HepG2 (cell line): ENCODE measurements around the gene FDXR. TPM values are rescaled to one million over a fixed set of nuclear protein-coding genes. Genes with fewer than 3 reads are reported as not detected.

Experiments used
- ATAC-seq: fragments of 200-7000 bp; cut with Tn5 transposase; 3 replicates; pipeline ENCODE4 v1.9.1; 2020; ENCODE audit warnings: mild to moderate bottlenecking, moderate library complexity
- BruUV-seq: library from RNA; stranded (reverse); fragments of 400-500 nt; replicated peaks from 2 replicates; lab custom pipeline; 2021; lab: Mats Ljungman, UMichigan
- CTCF ChIA-PET: fragments of 300-600 bp; formaldehyde crosslinking; extraction: SDS; loops from one replicate; lab custom pipeline; 2021; ENCODE audit warnings: low total read pairs, inconsistent platforms, low intra/inter-chr PET ratio; lab: Yijun Ruan, JAX
- POLR2A ChIA-PET: fragments of 350-600 bp; sonication (Branson Sonifier 250); formaldehyde crosslinking; loops from one replicate; lab custom pipeline; 2020; ENCODE audit warnings: antibody characterized with exemption, inconsistent platforms; lab: Yijun Ruan, JAX
- DNase-seq: peaks from one replicate; pipeline ENCODE4 v3.0.0-alpha.2; 2015; ENCODE audit warnings: low spot score
- FAIRE-seq: peaks from 3 replicates; lab custom pipeline; 2011; peaks lifted over from hg19 to GRCh38; lab: Jason Lieb, UNC
- H2AFZ ChIP-seq: one replicate; pipeline ENCODE4 v1.6.1; 2011; ENCODE audit warnings: low read length, inconsistent platforms
- H3K27ac ChIP-seq: fragments of 300-600 bp; 3 replicates; pipeline ENCODE4 v1.8.0; 2011; ENCODE audit warnings: mixed run types, mild to moderate bottlenecking, mixed read lengths, low read length, inconsistent platforms; ENCODE audit not compliant: insufficient read depth; ENCODE audit errors: extremely low read length
- H3K27me3 ChIP-seq, 2 experiments: fragments of 200-600 bp in 1 of 2; 2 replicates in 1 of 2; 3 replicates in 1 of 2; pipeline versions ENCODE4 v1.6.0 to v1.8.0; 2011; ENCODE audit warnings: low read length in 2 of 2, mild to moderate bottlenecking in 2 of 2, moderate library complexity in 2 of 2, inconsistent platforms in 1 of 2; ENCODE audit not compliant: insufficient read depth in 2 of 2, control insufficient read depth in 1 of 2
- H3K36me3 ChIP-seq, 2 experiments: fragments of 200-600 bp in 1 of 2; replicated peaks in 1 of 2; 2 replicates in 1 of 2; 3 replicates in 1 of 2; pipeline versions ENCODE4 v1.5.1 to v1.8.0; 2011; ENCODE audit warnings: low read length in 2 of 2, inconsistent platforms in 1 of 2; ENCODE audit not compliant: insufficient read depth in 2 of 2, control insufficient read depth in 1 of 2
- H3K4me1 ChIP-seq: 2 replicates; pipeline ENCODE4 v1.5.1; 2012; ENCODE audit warnings: low read length, inconsistent platforms; ENCODE audit not compliant: insufficient read depth
- H3K4me2 ChIP-seq: 2 replicates; pipeline ENCODE4 v1.6.0; 2011; ENCODE audit warnings: low read depth, low read length, inconsistent platforms
- H3K4me3 ChIP-seq, 3 experiments: fragments of 200-600 bp in 1 of 3; sonication (generic), shearing (Covaris generic) in 1 of 3; replicated peaks in 1 of 3; 2 replicates each; pipeline ENCODE4 v1.5.1; 2011 to 2016; ENCODE audit warnings: low read length in 3 of 3, inconsistent platforms in 2 of 3, low read depth in 2 of 3, mild to moderate bottlenecking in 2 of 3, control low read depth in 1 of 3, mixed read lengths in 1 of 3; ENCODE audit not compliant: insufficient read depth in 1 of 3
- H3K79me2 ChIP-seq: one replicate; pipeline ENCODE4 v1.6.1; 2011; ENCODE audit warnings: low read length, inconsistent platforms; ENCODE audit not compliant: insufficient read depth
- H3K9ac ChIP-seq: 2 replicates; pipeline ENCODE4 v1.6.0; 2011; ENCODE audit warnings: mild to moderate bottlenecking, low read depth, low read length, inconsistent platforms; ENCODE audit not compliant: insufficient read depth
- H3K9me3 ChIP-seq: 2 replicates; pipeline ENCODE4 v1.5.1; 2012; ENCODE audit warnings: mild to moderate bottlenecking, low read length
- H4K20me1 ChIP-seq: 2 replicates; pipeline ENCODE4 v1.6.0; 2011; ENCODE audit warnings: inconsistent platforms, mild to moderate bottlenecking, low read length, moderate library complexity; ENCODE audit not compliant: insufficient read depth
- CREB1 ChIP-seq, 2 experiments: fragments of 450-650 bp in 1 of 2; IDR thresholded peaks; 2 replicates each; pipeline ENCODE4 v1.6.1; 2016 to 2017; ENCODE audit warnings: control low read depth in 1 of 2, mild to moderate bottlenecking in 1 of 2, missing compliant biosample characterization in 1 of 2, missing genetic modification characterization in 1 of 2
- ESRRA ChIP-seq: sonication (generic); formaldehyde crosslinking; IDR thresholded peaks from 2 replicates; pipeline ENCODE4 v1.5.1; 2020; ENCODE audit warnings: mild to moderate bottlenecking, low read depth, missing genetic modification reagents
- HINFP ChIP-seq: sonication (generic); formaldehyde crosslinking; IDR thresholded peaks from 2 replicates; pipeline ENCODE4 v1.4.0; 2020; ENCODE audit warnings: low read depth, mild to moderate bottlenecking, missing genetic modification reagents
- JUN ChIP-seq: sonication (generic); formaldehyde crosslinking; IDR thresholded peaks from 2 replicates; pipeline ENCODE4 v1.4.0; 2020; ENCODE audit warnings: mild to moderate bottlenecking, missing genetic modification reagents
- MTA1 ChIP-seq: sonication (generic); formaldehyde crosslinking; IDR thresholded peaks from 2 replicates; pipeline ENCODE4 v1.4.0; 2020; ENCODE audit warnings: missing genetic modification reagents, mild to moderate bottlenecking, borderline replicate concordance
- PITX1 ChIP-seq: sonication (generic); formaldehyde crosslinking; IDR thresholded peaks from 2 replicates; pipeline ENCODE4 v1.5.1; 2020; ENCODE audit warnings: mild to moderate bottlenecking, missing genetic modification reagents
- RAD21 ChIP-seq: fragments of 450-650 bp; formaldehyde crosslinking; IDR thresholded peaks from 2 replicates; pipeline ENCODE4 v1.5.0; 2020; ENCODE audit warnings: mild to moderate bottlenecking
- SOX13 ChIP-seq, 3 experiments: fragments of 450-650 bp in 1 of 3; sonication (generic) in 1 of 3; formaldehyde crosslinking in 1 of 3; IDR thresholded peaks in 2 of 3; conservative IDR thresholded peaks in 1 of 3; 2 replicates each; pipeline versions ENCODE4 v1.5.0 to v1.6.1; 2016 to 2020; ENCODE audit warnings: antibody characterized with exemption in 1 of 3, mild to moderate bottlenecking in 1 of 3, missing compliant biosample characterization in 1 of 3, missing genetic modification reagents in 1 of 3, moderate library complexity in 1 of 3
- TAF15 ChIP-seq: fragments of 200-400 bp; formaldehyde crosslinking; IDR thresholded peaks from one replicate; pipeline ENCODE4 v1.6.1; 2018; ENCODE audit warnings: mild to moderate bottlenecking, low read depth, low read length; ENCODE audit not compliant: poor library complexity, severe bottlenecking
- TFDP2 ChIP-seq: sonication (generic); formaldehyde crosslinking; IDR thresholded peaks from 2 replicates; pipeline ENCODE4 v1.4.0; 2020; ENCODE audit warnings: missing genetic modification reagents
- ZFP41 ChIP-seq: sonication (generic); formaldehyde crosslinking; IDR thresholded peaks from 2 replicates; pipeline ENCODE4 v1.4.0; 2020; ENCODE audit warnings: mild to moderate bottlenecking, missing genetic modification reagents, borderline replicate concordance
- ZFP91 ChIP-seq: sonication (generic); formaldehyde crosslinking; IDR thresholded peaks from 2 replicates; pipeline ENCODE4 v1.9.0; 2022; ENCODE audit warnings: missing genetic modification reagents, mild to moderate bottlenecking, borderline replicate concordance
- ZNF34 ChIP-seq: sonication (generic); formaldehyde crosslinking; IDR thresholded peaks from 2 replicates; pipeline ENCODE4 v1.4.0; 2020; ENCODE audit warnings: mild to moderate bottlenecking, missing genetic modification reagents, borderline replicate concordance
- ZNF451 ChIP-seq: sonication (generic); formaldehyde crosslinking; IDR thresholded peaks from 2 replicates; pipeline ENCODE4 v1.5.0; 2020; ENCODE audit warnings: mild to moderate bottlenecking, missing genetic modification reagents
- ZNF737 ChIP-seq: sonication (generic); formaldehyde crosslinking; IDR thresholded peaks from 2 replicates; pipeline ENCODE4 v1.5.0; 2020; ENCODE audit warnings: missing genetic modification reagents, mild to moderate bottlenecking, borderline replicate concordance
- WGBS: methylation state at CpG from one replicate; pipeline ENCODE4 v1.1.6; 2017; ENCODE audit warnings: low lambda C conversion rate; 5-methylcytosine and 5-hydroxymethylcytosine counted together
- in situ Hi-C: cut with HindIII; loops from 2 replicates; pipeline ENCODE4 v1.10.0; 2017; ENCODE audit warnings: low pct_unique_long_range_greater_than_20kb; ENCODE audit not compliant: extremely low pct_ligation_motif_present
- intact Hi-C: fragments of 100-400 bp; cut with micrococcal nuclease; formaldehyde crosslinking; loops from one replicate; pipeline ENCODE4 v1.10.0; 2022; ENCODE audit not compliant: unreplicated experiment
- polyA plus RNA-seq, 8 experiments: library from polyadenylated mRNA; depleted of rRNA in 3 of 8; stranded (reverse) in 7 of 8; unstranded in 1 of 8; fragments of >200 nt; fragmentation: Illumina TruSeq in 4 of 8; extraction: Trizol in 4 of 8; gene quantifications; 2 replicates each; pipeline versions ENCODE4 v1.2.1 to v1.2.3, GENCODE V29; 2011 to 2016; ENCODE audit warnings: low read depth in 4 of 8, missing spikeins in 1 of 8, mixed read lengths in 1 of 8; ENCODE audit not compliant: insufficient read depth in 1 of 8
- total RNA-seq, 5 experiments: library from RNA; depleted of rRNA; stranded (reverse); fragments of >200 nt; fragmentation: Illumina TruSeq; extraction: Trizol; gene quantifications; 2 replicates each; pipeline ENCODE4 v1.2.3, GENCODE V29; 2016; ENCODE audit warnings: low read depth in 1 of 5

FDXR gene
- total and polyA plus RNA-seq, 2 of the 13 experiments (the other 11 are each of a cell fraction or from before 2014, with no cell fraction given) = 23.4 to 116 TPM

- TF ChIP-seq ZNF451 (CRISPR knock-in tag) (0 out of 2 replicates have a peak, but pooled peaks have one; percentile 69), HINFP (0 out of 2 replicates have a peak, but pooled peaks have one; percentile 66), ZNF34 (CRISPR knock-in tag) (0 out of 2 replicates have a peak, but pooled peaks have one; percentile 36), JUN (no peak), PITX1 (CRISPR knock-in tag) (0 out of 2 replicates have a peak, but pooled peaks have one; percentile 26), RAD21 (CRISPR knock-in tag) (peak; percentile 94)
Observed at GRCh38 chr17:74842599-74843351, 30.0 kb downstream of the FDXR start (continued).

- in situ Hi-C loops (no loop called here), intact Hi-C loops (loop anchor here (2.0 kb wide), 1 partner anchor 21 kb away; no protein-coding TSS in a partner anchor)
- Histone ChIP-seq H4K20me1 (no peaks in the 10 kb centered on the region), H3K4me2 (peak overlapping the region; percentile 70), H3K27me3 (peaks cover 0 to 8% of the 10 kb centered on the region in 2 experiments; a peak in 1 of 5 replicates), H3K4me3 (peak overlapping the region; percentile 23 to 71 (median 26); a peak in 3 of 6 replicates), H3K27ac (no peak overlapping the region), H2AFZ (no peak overlapping the region), H3K36me3 (no peaks in the 10 kb centered on the region), H3K4me1 (peaks cover 16% of the 10 kb centered on the region), H3K9me3 (no peaks in the 10 kb centered on the region), H3K79me2 (no peaks in the 10 kb centered on the region), H3K9ac (peak overlapping the region; percentile 63)
- ATAC-seq = peak; percentile 42
- POLR2A ChIA-PET = interaction anchor here (0.8 to 1.9 kb wide), 5 partner anchors 10 to 104 kb away, joined by 3 to 15 read pairs (median 6); partner anchors contain the start of gene FDXR
- WGBS = 93% methylated on average over 3 of the region's 8 CpGs
- CTCF ChIA-PET = interaction anchor here (1.1 to 1.2 kb wide), 2 partner anchors 20 to 23 kb away, joined by 8 read pairs; no protein-coding TSS in a partner anchor
- peak; percentile 23 for FAIRE-seq
- no peak for DNase-seq
- no TSS peak for BruUV-seq
- TF ChIP-seq SOX13 (IDR thresholded peaks at IDR 0.05) = no peak
- 0 out of 4 replicates have a peak, but pooled peaks of 1 of the 2 experiments have one; percentile 4 for TF ChIP-seq SOX13 (CRISPR knock-in tag; conservative IDR thresholded peaks at IDR 0.05 in 1 of 2, IDR thresholded peaks at IDR 0.05 in 1 of 2)
- TF ChIP-seq TAF15 = peak; percentile 7
- 0 out of 2 replicates have a peak, but pooled peaks have one; percentile 3 for TF ChIP-seq TFDP2 (CRISPR knock-in tag)
- TF ChIP-seq CREB1 (IDR thresholded peaks at IDR 0.05) = 0 out of 2 replicates have a peak, but pooled peaks have one; percentile 3
- TF ChIP-seq CREB1 (CRISPR knock-in tag; IDR thresholded peaks at IDR 0.05) = no peak
- TF ChIP-seq MTA1 (CRISPR knock-in tag) = no peak
- TF ChIP-seq ZFP41 (CRISPR knock-in tag) = 0 out of 2 replicates have a peak, but pooled peaks have one; percentile 58
- TF ChIP-seq ZNF737 (CRISPR knock-in tag) = 0 out of 2 replicates have a peak, but pooled peaks have one; percentile 39
- TF ChIP-seq ESRRA (CRISPR knock-in tag) = no peak
- TF ChIP-seq ZFP91 (CRISPR knock-in tag) = peak; percentile 23; the same call in 1 of the 2 replicates
Observed at GRCh38 chr17:74842146-74842598, 30.6 kb downstream of the FDXR start.
